Measurements from ENCODE around the gene LBH. TPM values are rescaled to one million over a fixed set of nuclear protein-coding genes. Genes with fewer than 3 reads are reported as not detected.

LBH gene
- total RNA-seq, 1 experiment from 2014 or later: 159 TPM

- ChIA-PET CTCF (interaction anchor here (0.7 to 3.9 kb wide), 4 partner anchors 15 to 479 kb away, joined by 3 to 27 read pairs (median 10); no protein-coding TSS in a partner anchor), POLR2A (interaction anchor here (0.9 to 4.4 kb wide), 4 partner anchors 14 to 259 kb away, joined by 3 to 41 read pairs (median 4); no protein-coding TSS in a partner anchor)
- peak in 1 of 2 experiments; percentile 33 for DNase-seq
- peak overlapping the region; percentile 94 for H3K4me3 Mint-ChIP-seq (ENCODE audit: unreplicated experiment)
- Histone ChIP-seq H3K4me1 (peaks cover 24% of the 10 kb centered on the region), H3K36me3 (ENCODE audit: control insufficient read depth, insufficient read depth, low read length) (peaks cover 3% of the 10 kb centered on the region; the same call in 1 of the 2 replicates), H3K9me3 (no peaks in the 10 kb centered on the region), H3K27me3 (replicated peaks; ENCODE audit: control insufficient read depth, insufficient read depth, low read length) (no peaks in the 10 kb centered on the region), H3K4me3 (ENCODE audit: low read depth, low read length) (peak overlapping the region; percentile 60)
- H3K27ac Mint-ChIP-seq (ENCODE audit: unreplicated experiment): peak overlapping the region; percentile 74
- peaks cover 29% of the 10 kb centered on the region for H3K4me1 Mint-ChIP-seq (ENCODE audit: low read depth, unreplicated experiment)
- H3K36me3 Mint-ChIP-seq (ENCODE audit: insufficient read depth, unreplicated experiment): peaks cover 65% of the 10 kb centered on the region
- no TSS peak for BruUV-seq (replicated peaks)
- no peaks in the 10 kb centered on the region for H3K9me3 Mint-ChIP-seq (ENCODE audit: unreplicated experiment)
- H3K27me3 Mint-ChIP-seq (ENCODE audit: insufficient read depth, unreplicated experiment): no peaks in the 10 kb centered on the region
- intact Hi-C loops (cut with micrococcal nuclease; ENCODE audit: unreplicated experiment): loop anchor here (5.0 to 10.0 kb wide), 2 partner anchors 215 to 472 kb away; partner anchors contain the start of gene LCLAT1
- TF ChIP-seq, protein P1, sequence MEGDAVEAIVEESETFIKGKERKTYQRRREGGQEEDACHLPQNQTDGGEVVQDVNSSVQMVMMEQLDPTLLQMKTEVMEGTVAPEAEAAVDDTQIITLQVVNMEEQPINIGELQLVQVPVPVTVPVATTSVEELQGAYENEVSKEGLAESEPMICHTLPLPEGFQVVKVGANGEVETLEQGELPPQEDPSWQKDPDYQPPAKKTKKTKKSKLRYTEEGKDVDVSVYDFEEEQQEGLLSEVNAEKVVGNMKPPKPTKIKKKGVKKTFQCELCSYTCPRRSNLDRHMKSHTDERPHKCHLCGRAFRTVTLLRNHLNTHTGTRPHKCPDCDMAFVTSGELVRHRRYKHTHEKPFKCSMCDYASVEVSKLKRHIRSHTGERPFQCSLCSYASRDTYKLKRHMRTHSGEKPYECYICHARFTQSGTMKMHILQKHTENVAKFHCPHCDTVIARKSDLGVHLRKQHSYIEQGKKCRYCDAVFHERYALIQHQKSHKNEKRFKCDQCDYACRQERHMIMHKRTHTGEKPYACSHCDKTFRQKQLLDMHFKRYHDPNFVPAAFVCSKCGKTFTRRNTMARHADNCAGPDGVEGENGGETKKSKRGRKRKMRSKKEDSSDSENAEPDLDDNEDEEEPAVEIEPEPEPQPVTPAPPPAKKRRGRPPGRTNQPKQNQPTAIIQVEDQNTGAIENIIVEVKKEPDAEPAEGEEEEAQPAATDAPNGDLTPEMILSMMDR (IDR thresholded peaks at IDR 0.05; ENCODE audit: insufficient read depth in 1 of 2, low read depth in 1 of 2, low read length in 1 of 2, severe bottlenecking in 1 of 2, unreplicated experiment in 1 of 2): no peak
Observed at GRCh38 chr2:30232801-30233130, 1.4 kb downstream of the LBH start.

DNA sequence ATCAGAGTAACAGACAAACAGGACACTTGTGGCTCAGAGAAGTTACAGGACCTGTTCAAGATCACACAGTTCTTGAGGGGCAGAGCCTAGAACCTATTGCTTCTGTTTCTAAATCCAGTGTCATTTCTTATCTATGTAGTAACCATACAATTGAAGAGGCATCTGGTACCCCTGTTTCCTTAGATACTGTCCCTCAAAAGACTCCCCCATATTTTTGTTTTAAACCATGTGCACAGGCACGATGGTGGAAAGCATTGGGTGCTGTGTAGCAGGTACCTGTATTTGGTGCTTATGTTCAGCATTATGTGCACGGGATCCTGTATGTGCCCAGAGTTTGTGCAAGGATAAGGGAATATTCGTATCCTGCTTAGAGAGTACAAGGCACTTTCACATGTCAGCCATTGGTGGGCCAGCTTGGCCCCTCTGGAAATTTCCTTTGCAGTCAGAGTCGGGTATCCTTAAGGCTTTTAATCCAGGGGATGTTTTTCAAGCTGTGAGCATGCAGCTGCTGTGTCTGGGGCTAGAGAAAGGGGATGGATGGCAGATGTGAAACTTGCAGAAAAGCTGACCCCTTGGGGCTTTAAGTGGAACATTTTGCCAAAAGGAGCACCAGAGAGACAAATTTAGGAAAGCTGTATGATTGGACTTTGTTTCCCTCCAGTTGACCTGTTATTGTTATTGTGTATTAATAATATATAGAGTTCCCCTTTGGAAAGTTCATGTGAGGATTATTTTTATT, 2.1 kb downstream of the LBH start:
- Mint-ChIP-seq H3K36me3 (ENCODE audit: insufficient read depth, unreplicated experiment) (peaks cover 71% of the 10 kb centered on the region), H3K27ac (ENCODE audit: unreplicated experiment) (peak overlapping the region; percentile 74), H3K4me3 (ENCODE audit: unreplicated experiment) (peak overlapping the region; percentile 94), H3K27me3 (ENCODE audit: insufficient read depth, unreplicated experiment) (no peaks in the 10 kb centered on the region), H3K9me3 (ENCODE audit: unreplicated experiment) (no peaks in the 10 kb centered on the region), H3K4me1 (ENCODE audit: low read depth, unreplicated experiment) (peaks cover 29% of the 10 kb centered on the region)
- intact Hi-C loops (cut with micrococcal nuclease; ENCODE audit: unreplicated experiment): loop anchor here (5.0 to 10.0 kb wide), 2 partner anchors 214 to 471 kb away; partner anchors contain the start of gene LCLAT1
- BruUV-seq (replicated peaks): TSS peak; percentile 21
- H3K36me3 ChIP-seq (ENCODE audit: control insufficient read depth, insufficient read depth, low read length): peaks cover 3% of the 10 kb centered on the region; the same call in 1 of the 2 replicates
- H3K4me3 ChIP-seq (ENCODE audit: low read depth, low read length): peak overlapping the region; percentile 60
- H3K9me3 ChIP-seq: no peaks in the 10 kb centered on the region
- ChIA-PET CTCF (interaction anchor here (1.2 to 3.9 kb wide), 4 partner anchors 16 to 68 kb away, joined by 3 to 27 read pairs (median 12); no protein-coding TSS in a partner anchor), POLR2A (interaction anchor here (0.7 to 4.4 kb wide), 5 partner anchors 15 to 167 kb away, joined by 3 to 41 read pairs (median 5); no protein-coding TSS in a partner anchor)
- TF ChIP-seq, protein P1 (IDR thresholded peaks at IDR 0.05; ENCODE audit: insufficient read depth in 1 of 2, low read depth in 1 of 2, low read length in 1 of 2, severe bottlenecking in 1 of 2, unreplicated experiment in 1 of 2): no peak
- H3K27me3 ChIP-seq (replicated peaks; ENCODE audit: control insufficient read depth, insufficient read depth, low read length): no peaks in the 10 kb centered on the region
- H3K4me1 ChIP-seq: peaks cover 24% of the 10 kb centered on the region
- no peak for DNase-seq

DNA sequence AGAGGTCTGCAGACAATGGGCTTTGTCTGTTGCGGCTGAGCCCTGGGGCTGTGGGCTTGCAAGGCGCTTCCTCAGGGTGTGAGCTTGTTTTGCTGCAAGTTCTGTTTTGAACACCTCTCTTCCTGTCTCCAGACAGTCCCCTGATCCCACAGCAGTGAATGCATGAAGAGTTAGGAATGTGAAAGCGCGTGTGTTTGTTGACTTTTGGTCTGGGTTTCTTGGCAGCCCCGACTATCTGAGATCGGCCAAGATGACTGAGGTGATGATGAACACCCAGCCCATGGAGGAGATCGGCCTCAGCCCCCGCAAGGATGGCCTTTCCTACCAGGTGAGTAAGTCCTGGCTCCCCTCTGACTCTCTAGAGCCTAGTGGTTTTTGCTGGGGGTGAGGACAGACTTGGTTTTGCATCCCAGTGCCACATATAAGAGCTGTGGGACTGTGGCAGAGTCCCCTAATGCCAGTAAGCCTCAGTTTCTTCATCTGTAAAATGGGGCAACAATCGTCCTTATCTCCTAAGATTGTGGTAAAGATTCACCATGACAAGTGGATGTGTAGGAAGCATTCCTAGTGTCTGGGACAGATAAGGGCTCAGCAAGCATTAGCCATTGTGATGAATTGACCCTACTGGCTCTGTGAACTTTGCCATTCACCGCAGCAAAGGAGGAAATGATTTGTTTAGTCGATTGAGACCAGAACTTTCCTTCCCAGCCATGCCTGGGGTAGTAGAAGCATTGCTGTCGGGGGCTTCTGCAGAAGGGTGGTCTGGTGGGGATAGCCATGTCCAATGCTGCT, 3.0 kb downstream of the LBH start:
- Histone ChIP-seq H3K9me3 (no peaks in the 10 kb centered on the region), H3K4me3 (ENCODE audit: low read depth, low read length) (peak overlapping the region; percentile 5; the same call in 1 of the 2 replicates), H3K4me1 (peaks cover 24% of the 10 kb centered on the region), H3K36me3 (ENCODE audit: control insufficient read depth, insufficient read depth, low read length) (peaks cover 5% of the 10 kb centered on the region; the same call in 1 of the 2 replicates), H3K27me3 (replicated peaks; ENCODE audit: control insufficient read depth, insufficient read depth, low read length) (no peaks in the 10 kb centered on the region)
- Mint-ChIP-seq H3K9me3 (ENCODE audit: unreplicated experiment) (no peaks in the 10 kb centered on the region), H3K27ac (ENCODE audit: unreplicated experiment) (peak overlapping the region; percentile 8), H3K27me3 (ENCODE audit: insufficient read depth, unreplicated experiment) (no peaks in the 10 kb centered on the region), H3K4me3 (ENCODE audit: unreplicated experiment) (peak overlapping the region; percentile 94), H3K4me1 (ENCODE audit: low read depth, unreplicated experiment) (peaks cover 34% of the 10 kb centered on the region), H3K36me3 (ENCODE audit: insufficient read depth, unreplicated experiment) (peaks cover 81% of the 10 kb centered on the region)
- CTCF ChIA-PET: interaction anchor here (0.6 to 3.9 kb wide), 4 partner anchors 17 to 69 kb away, joined by 3 to 27 read pairs (median 12); no protein-coding TSS in a partner anchor
- POLR2A ChIA-PET: interaction anchor here (0.7 to 0.9 kb wide), 3 partner anchors 16 to 166 kb away, joined by 3 to 8 read pairs (median 4); no protein-coding TSS in a partner anchor
- peak; percentile 62 to 63 for DNase-seq
- TF ChIP-seq, protein P1 (IDR thresholded peaks at IDR 0.05; ENCODE audit: insufficient read depth in 1 of 2, low read depth in 1 of 2, low read length in 1 of 2, severe bottlenecking in 1 of 2, unreplicated experiment in 1 of 2): no peak
- intact Hi-C loops (cut with micrococcal nuclease; ENCODE audit: unreplicated experiment): loop anchor here (5.0 to 10.0 kb wide), 2 partner anchors 213 to 470 kb away; partner anchors contain the start of gene LCLAT1
- BruUV-seq (replicated peaks): no TSS peak

Measured in Caco-2 (cell line).